Subcutaneous abdominal adipose tissue (tissue), 5 donors: Measurements from ENCODE around the gene SAYSD1.

ENCODE experiments used
- H3K27ac ChIP-seq: one replicate; pipeline ENCODE4 v1.7.0; 2013; ENCODE audit warnings: low read depth, mild to moderate bottlenecking, inconsistent platforms, low read length, moderate library complexity
- H3K27me3 ChIP-seq, 5 donors: one replicate each; pipeline ENCODE4 v1.7.0; 2013; ENCODE audit warnings: low read length in 5 of 5, inconsistent platforms in 1 of 5; ENCODE audit not compliant: control insufficient read depth in 5 of 5, insufficient read depth in 4 of 5
- H3K36me3 ChIP-seq, 5 donors: one replicate each; pipeline ENCODE4 v1.7.0; 2013; ENCODE audit warnings: low read length in 5 of 5; ENCODE audit not compliant: control insufficient read depth in 5 of 5, insufficient read depth in 5 of 5
- H3K4me1 ChIP-seq, 5 donors: one replicate each; pipeline ENCODE4 v1.7.0; 2013; ENCODE audit warnings: low read length in 5 of 5, mild to moderate bottlenecking in 3 of 5, moderate library complexity in 1 of 5; ENCODE audit not compliant: control insufficient read depth in 5 of 5, insufficient read depth in 5 of 5
- H3K4me3 ChIP-seq, 5 donors: one replicate each; pipeline ENCODE4 v1.7.0; 2013; ENCODE audit warnings: low read length in 5 of 5, low read depth in 1 of 5
- H3K9ac ChIP-seq, 5 donors: one replicate each; pipeline ENCODE4 v1.7.0; 2013; ENCODE audit warnings: low read length in 5 of 5, mild to moderate bottlenecking in 4 of 5, moderate library complexity in 3 of 5
- H3K9me3 ChIP-seq, 5 donors: one replicate each; pipeline ENCODE4 v1.7.0; 2013; ENCODE audit warnings: low read length in 5 of 5; ENCODE audit not compliant: control insufficient read depth in 5 of 5
- donor health status: healthy.
- donor health status: healthy.
- donor health status: healthy.
- donor health status: healthy.
- donor health status: healthy.

The SAYSD1 gene

DNA sequence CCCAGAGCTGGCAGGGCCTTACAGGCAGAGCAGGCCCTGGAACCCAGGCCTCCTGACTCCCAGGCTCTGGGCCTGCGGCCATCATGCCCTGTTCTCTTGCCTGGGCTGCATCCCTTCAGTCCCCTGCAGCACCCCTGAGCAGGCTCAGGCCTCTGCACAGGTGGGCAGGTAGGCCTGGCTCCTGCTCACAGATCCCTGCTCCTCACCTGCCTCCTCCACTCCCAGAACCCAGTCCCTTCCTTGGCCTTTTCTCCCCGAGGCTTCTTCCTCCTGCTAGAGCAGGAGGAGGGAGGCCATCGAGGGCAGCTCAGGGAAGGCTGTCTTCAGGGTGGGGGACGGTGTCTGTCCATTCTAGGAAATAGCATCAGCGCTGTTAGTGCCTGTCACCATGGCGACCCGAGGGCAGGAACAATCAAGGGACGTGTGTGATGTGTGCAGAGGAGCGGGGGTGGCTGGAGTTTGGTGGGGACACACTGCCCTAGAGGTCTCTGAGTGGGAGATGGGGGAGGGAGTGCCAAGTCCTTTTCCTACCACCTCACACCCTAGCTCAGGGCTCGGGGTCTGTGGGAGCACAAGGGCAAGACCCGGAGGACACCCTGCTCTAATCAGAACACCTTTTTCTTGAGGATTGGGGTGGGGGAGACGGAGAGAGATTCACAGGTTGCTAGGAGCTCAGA lies 39.8 kb downstream of the SAYSD1 start:
- no peak overlapping the region for H3K9ac ChIP-seq
- no peak overlapping the region for H3K4me3 ChIP-seq
- H3K9me3 ChIP-seq = no peaks in the 10 kb centered on the region
- H3K27ac ChIP-seq = no peak overlapping the region
- H3K4me1 ChIP-seq = no peaks in the 10 kb centered on the region
- H3K27me3 ChIP-seq = peaks cover 0 to 12% (median 0%) of the 10 kb centered on the region in 5 donors
- no peaks in the 10 kb centered on the region for H3K36me3 ChIP-seq

DNA sequence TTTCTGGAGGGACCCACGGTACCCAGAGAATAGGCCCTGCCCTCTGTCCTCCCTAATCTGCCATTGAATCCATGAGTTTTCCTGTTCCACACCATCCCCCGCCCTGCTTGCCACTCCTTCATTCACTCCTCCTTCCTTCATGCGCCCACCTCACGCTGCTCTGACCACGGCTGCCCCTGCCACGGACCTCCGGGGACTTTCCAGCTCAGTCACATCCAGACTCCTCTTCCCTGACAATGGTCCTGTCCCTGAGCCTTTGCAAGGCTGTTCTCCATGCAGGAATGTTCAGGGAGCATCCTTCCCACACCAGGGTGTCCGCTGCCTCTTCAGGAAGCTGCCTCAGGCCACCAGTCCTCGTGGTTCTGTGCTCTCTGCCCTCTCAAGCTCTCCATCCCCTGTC lies 40.5 kb downstream of the SAYSD1 start:
- Histone ChIP-seq H3K27ac (no peak overlapping the region), H3K9me3 (no peaks in the 10 kb centered on the region), H3K4me3 (no peak overlapping the region)

DNA sequence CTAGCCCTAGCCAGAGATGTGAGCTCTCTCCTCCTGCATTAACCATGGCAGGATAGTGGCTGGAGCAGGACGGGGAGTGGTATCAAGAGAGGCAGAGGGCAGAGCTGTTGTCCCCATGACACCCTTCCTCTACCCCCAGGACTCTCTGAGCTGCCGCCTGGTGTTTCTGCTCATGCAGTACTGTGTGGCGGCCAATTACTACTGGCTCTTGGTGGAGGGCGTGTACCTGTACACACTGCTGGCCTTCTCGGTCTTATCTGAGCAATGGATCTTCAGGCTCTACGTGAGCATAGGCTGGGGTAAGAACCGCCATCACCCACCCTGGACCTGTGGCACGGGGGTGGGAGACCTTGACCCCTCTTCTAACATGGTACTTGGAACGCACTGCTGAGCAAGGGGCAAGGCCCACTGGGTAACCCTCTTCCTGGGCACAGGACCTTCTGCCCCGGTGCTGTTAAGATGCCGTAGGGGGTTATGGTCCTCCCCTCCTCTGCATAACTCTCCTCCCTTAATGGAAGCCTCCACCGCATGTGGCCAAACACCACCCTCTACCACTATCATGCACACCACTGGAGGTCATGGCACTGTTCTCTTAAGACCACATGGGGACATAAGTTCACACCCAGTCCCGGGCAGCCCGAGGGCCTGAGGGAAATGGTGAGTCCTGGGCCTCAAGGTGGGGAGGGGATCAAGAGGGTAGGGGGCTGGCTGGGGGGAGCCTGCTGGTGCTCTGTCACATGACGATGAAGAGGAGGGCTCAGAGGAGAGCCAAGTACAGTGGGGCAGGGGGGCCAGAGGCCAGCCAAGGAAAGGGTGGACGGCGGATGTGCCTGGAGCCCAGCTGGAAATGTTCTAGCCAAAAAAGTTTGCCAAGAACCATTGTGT lies 41.3 kb downstream of the SAYSD1 start:
- H3K4me1 ChIP-seq = no peaks in the 10 kb centered on the region
- no peaks in the 10 kb centered on the region for H3K36me3 ChIP-seq
- no peak overlapping the region for H3K4me3 ChIP-seq
- H3K27me3 ChIP-seq = peaks cover 0 to 12% (median 0%) of the 10 kb centered on the region in 5 donors
- H3K9ac ChIP-seq = no peak overlapping the region
- H3K9me3 ChIP-seq = no peaks in the 10 kb centered on the region
- no peak overlapping the region for H3K27ac ChIP-seq

More for the DNA sequence above, 40.5 kb downstream of the SAYSD1 start:
- Histone ChIP-seq H3K27me3 (peaks cover 0 to 12% (median 0%) of the 10 kb centered on the region in 5 donors), H3K36me3 (no peaks in the 10 kb centered on the region), H3K9ac (no peak overlapping the region), H3K4me1 (no peaks in the 10 kb centered on the region)

DNA sequence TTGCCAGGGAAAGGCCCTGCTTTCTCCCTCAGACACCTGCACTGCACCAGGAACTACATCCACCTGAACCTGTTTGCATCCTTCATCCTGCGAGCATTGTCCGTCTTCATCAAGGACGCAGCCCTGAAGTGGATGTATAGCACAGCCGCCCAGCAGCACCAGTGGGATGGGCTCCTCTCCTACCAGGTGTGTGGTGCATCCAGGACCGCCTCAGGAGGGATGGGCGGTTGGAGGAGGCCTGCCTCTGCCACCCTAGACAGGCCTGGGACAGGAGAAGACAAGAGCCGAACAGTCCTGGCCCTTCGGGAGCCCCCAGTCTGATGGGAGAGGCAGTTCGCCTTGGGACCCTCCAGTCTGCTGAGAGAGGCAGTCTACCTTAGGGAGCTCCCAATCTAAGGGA lies 42.2 kb downstream of the SAYSD1 start:
- H3K36me3 ChIP-seq = no peaks in the 10 kb centered on the region
- no peaks in the 10 kb centered on the region for H3K4me1 ChIP-seq
- no peak overlapping the region for H3K9ac ChIP-seq
- H3K4me3 ChIP-seq = no peak overlapping the region
- no peaks in the 10 kb centered on the region for H3K9me3 ChIP-seq
- H3K27ac ChIP-seq = no peak overlapping the region
- H3K27me3 ChIP-seq = peaks cover 0 to 12% (median 0%) of the 10 kb centered on the region in 5 donors

DNA sequence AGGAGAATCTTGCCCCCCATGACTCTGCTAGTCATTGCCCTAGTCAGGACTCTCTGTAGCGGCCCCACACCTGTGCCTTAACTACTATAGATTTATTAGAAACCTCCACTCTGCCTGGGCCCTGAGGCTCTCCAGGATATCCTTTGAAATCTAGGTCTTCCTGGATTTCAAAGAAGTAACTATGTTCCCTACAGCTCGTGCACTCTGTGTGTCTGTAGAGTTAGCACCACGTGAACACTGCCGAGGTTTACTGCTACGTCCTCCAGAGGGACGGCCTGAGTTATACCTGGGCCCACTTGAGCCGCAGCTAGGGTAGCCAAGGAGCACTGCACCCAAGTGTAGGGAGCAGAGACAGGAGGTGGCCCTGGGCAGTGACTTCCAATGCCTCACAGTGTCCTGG lies 46.6 kb downstream of the SAYSD1 start:
- no peaks in the 10 kb centered on the region for H3K36me3 ChIP-seq
- no peak overlapping the region for H3K27ac ChIP-seq
- H3K27me3 ChIP-seq = peaks cover 3 to 17% (median 11%) of the 10 kb centered on the region in 5 donors
- no peak overlapping the region for H3K4me3 ChIP-seq
- H3K4me1 ChIP-seq = no peaks in the 10 kb centered on the region
- H3K9ac ChIP-seq = no peak overlapping the region
- H3K9me3 ChIP-seq = no peaks in the 10 kb centered on the region

DNA sequence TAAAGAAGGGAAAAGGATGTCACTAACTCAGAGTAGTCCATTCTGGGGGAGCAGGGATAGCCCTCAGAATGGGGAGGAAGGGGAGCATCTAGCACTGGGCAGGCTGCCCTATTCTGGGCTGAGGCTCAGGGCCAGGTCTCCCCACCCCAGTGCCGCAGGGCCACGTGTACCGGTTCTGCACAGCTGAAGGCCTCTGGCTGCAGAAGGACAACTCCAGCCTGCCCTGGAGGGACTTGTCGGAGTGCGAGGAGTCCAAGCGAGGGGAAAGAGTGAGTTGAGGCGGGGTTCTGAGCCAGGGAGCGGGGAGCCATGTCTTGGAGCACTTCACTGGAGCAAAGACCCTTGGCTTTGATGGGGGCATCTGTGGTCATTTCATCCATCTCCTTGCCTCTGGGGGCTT lies 49.4 kb downstream of the SAYSD1 start:
- Histone ChIP-seq H3K4me3 (no peak overlapping the region), H3K9me3 (no peaks in the 10 kb centered on the region), H3K27me3 (peaks cover 7 to 17% (median 14%) of the 10 kb centered on the region in 5 donors), H3K9ac (no peak overlapping the region), H3K27ac (no peak overlapping the region), H3K36me3 (no peaks in the 10 kb centered on the region), H3K4me1 (peaks cover 0 to 5% (median 0%) of the 10 kb centered on the region in 5 donors)

DNA sequence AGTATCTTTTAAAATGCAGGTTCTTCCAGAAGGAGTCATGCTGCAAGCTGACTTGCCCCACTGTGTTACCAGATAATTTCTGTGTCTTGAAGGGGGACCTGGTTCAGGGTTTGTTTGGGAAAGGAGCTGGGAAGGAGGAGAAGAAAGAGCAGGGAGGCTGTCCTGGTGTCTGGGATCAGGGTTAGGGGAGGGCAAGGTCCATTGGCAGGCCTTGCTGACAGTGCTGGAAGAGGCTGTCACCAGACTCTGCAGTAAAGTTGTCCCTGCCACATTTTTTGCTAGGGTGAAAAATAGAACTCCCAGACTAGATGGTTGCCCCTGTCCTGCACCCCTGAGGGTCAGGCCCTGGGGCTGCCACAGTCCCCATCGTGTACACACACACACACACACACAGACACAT lies 51.5 kb downstream of the SAYSD1 start:
- H3K27ac ChIP-seq = no peak overlapping the region
- H3K9ac ChIP-seq = no peak overlapping the region
- no peaks in the 10 kb centered on the region for H3K36me3 ChIP-seq
- peaks cover 10 to 34% (median 25%) of the 10 kb centered on the region in 5 donors for H3K27me3 ChIP-seq
- no peak overlapping the region for H3K4me3 ChIP-seq
- H3K4me1 ChIP-seq = peaks cover 0 to 5% (median 0%) of the 10 kb centered on the region in 5 donors
- no peaks in the 10 kb centered on the region for H3K9me3 ChIP-seq

DNA sequence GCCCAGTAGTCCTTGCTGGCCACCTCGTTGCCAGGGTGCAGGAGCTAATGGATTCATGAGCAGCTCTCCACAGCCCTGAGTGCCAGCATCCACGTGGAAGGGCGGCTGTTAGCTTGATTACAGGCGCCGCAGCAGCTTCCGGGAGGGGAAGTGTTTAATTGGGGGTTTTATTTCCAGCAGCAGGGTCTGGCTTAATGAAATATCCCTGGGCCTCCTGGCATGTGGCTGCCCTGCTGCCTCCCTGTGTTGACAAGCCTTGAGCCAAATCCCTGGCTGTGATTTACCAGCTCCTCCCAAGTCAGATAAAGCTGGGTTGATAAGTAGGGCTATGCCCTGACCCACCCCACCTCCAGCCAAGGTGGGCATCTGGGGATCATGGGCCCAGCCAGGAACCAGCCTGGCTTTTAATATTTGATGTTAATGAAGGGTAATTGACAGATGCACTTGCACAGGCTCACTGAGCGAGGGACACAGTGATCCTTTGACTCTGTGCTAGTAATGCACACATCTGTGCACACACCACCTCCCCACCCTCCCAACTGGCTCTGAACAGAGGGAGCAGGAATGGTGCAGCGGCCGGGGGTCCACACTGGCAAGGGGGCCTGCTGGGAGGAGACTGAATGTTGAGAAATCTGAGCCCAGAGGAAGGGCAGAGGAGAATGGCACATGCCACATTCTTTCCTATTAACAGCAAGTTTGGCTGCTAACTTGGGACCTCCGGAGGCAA lies 52.8 kb downstream of the SAYSD1 start:
- Histone ChIP-seq H3K9ac (no peak overlapping the region), H3K36me3 (no peaks in the 10 kb centered on the region), H3K4me1 (peaks cover 0 to 5% (median 0%) of the 10 kb centered on the region in 5 donors), H3K4me3 (no peak overlapping the region), H3K27me3 (peaks cover 15 to 42% (median 28%) of the 10 kb centered on the region in 5 donors), H3K27ac (no peak overlapping the region), H3K9me3 (no peaks in the 10 kb centered on the region)

DNA sequence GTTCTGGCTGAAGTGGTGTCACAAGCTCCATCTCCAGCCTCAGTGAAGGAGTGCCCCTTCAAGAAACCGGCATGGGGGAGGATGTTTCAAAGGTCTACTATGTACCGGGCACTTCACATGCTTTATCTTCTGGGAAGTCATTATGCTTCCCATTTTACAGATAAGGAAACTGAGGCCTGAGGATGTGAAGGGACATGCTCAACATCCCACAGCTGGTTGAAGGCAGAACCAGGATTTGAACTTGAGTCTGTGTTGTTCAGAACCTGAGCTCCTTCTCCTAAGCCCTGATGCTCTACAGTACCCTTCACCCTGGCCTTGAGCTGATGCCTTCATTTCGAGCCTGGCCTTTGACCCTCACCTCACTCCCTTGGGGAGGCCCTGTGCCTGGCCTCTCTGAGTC lies 53.4 kb downstream of the SAYSD1 start:
- H3K9ac ChIP-seq = no peak overlapping the region
- H3K36me3 ChIP-seq = no peaks in the 10 kb centered on the region
- no peak overlapping the region for H3K27ac ChIP-seq
- peaks cover 0 to 5% (median 0%) of the 10 kb centered on the region in 5 donors for H3K4me1 ChIP-seq
- H3K4me3 ChIP-seq = no peak overlapping the region
- no peaks in the 10 kb centered on the region for H3K9me3 ChIP-seq
- peaks cover 12 to 42% (median 25%) of the 10 kb centered on the region in 5 donors for H3K27me3 ChIP-seq
